Measurements from ENCODE around the gene C2CD3.

The C2CD3 gene

GRCh38 chr11:74170694-74171629, at the start of gene C2CD3, which contains the start of gene PPME1:
Gene C2CD3 (minus strand): TSS chr11:74171002. CDS start chr11:74170792, 210 bp downstream.
Gene PPME1 (plus strand): TSS chr11:74171289. CDS start chr11:74171422, 133 bp downstream.
- peak; percentile 99 for DNase-seq (ENCODE audit: low read depth)
- H3K4me3 ChIP-seq (ENCODE audit: control insufficient read depth, low read depth, low read length) = peak within 1 kb of the TSS; percentile 98
- peak; percentile 27 for TF ChIP-seq CTCF (conservative IDR thresholded peaks at IDR 0.05; ENCODE audit: control insufficient read depth, insufficient read depth, low read depth, low read length)

GRCh38 chr11:74220376-74220775, 49.6 kb upstream of the C2CD3 start:
- H3K4me3 ChIP-seq (ENCODE audit: control insufficient read depth, low read depth, low read length) = no peak overlapping the region
- TF ChIP-seq CTCF (conservative IDR thresholded peaks at IDR 0.05; ENCODE audit: control insufficient read depth, insufficient read depth, low read depth, low read length) = no peak
- DNase-seq (ENCODE audit: low read depth) = no peak

- no peak for TF ChIP-seq CTCF (conservative IDR thresholded peaks at IDR 0.05; ENCODE audit: control insufficient read depth, insufficient read depth, low read depth, low read length)
- no peak for DNase-seq (ENCODE audit: low read depth)
- H3K4me3 ChIP-seq (ENCODE audit: control insufficient read depth, low read depth, low read length) = no peak overlapping the region
Observed at GRCh38 chr11:74212533-74212932, 41.7 kb upstream of the C2CD3 start.

DNA sequence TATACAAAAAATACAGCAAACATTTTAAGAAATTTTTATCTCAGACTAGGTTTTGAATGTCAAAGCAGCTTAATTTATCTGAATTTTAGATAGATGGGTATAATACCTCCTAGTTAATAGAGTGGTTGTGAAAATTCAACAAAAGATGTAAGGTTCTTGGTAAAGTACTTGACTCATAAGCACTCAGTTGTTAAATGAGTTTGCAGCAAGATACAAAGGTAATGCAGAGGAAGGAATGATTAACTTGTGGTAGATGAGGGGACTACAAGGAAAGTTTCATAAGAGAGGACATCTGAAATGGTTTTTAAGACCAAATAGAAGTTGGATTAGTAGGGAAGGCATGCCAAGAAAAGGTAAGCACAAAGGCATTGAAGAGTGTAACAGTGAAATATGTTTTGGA, 37.7 kb upstream of the C2CD3 start:
- DNase-seq (ENCODE audit: low read depth) = no peak
- no peak overlapping the region for H3K4me3 ChIP-seq (ENCODE audit: control insufficient read depth, low read depth, low read length)
- TF ChIP-seq CTCF (conservative IDR thresholded peaks at IDR 0.05; ENCODE audit: control insufficient read depth, insufficient read depth, low read depth, low read length) = no peak

GRCh38 chr11:74206746-74207145, 35.9 kb upstream of the C2CD3 start:
- no peak overlapping the region for H3K4me3 ChIP-seq (ENCODE audit: control insufficient read depth, low read depth, low read length)
- no peak for TF ChIP-seq CTCF (conservative IDR thresholded peaks at IDR 0.05; ENCODE audit: control insufficient read depth, insufficient read depth, low read depth, low read length)
- no peak for DNase-seq (ENCODE audit: low read depth)

GRCh38 chr11:74205181-74205580, 34.4 kb upstream of the C2CD3 start:
- no peak for DNase-seq (ENCODE audit: low read depth)
- TF ChIP-seq CTCF (conservative IDR thresholded peaks at IDR 0.05; ENCODE audit: control insufficient read depth, insufficient read depth, low read depth, low read length) = no peak
- H3K4me3 ChIP-seq (ENCODE audit: control insufficient read depth, low read depth, low read length) = no peak overlapping the region
